ENCODE measurements around the gene C22orf23. TPM values are rescaled to one million over a fixed set of nuclear protein-coding genes. Genes with fewer than 3 reads are reported as not detected.

C22orf23 gene
- total and polyA plus RNA-seq, 2 of the 13 experiments (the other 11 are each of a cell fraction or from before 2014, with no cell fraction given): 0.21 to 0.24 TPM

DNA sequence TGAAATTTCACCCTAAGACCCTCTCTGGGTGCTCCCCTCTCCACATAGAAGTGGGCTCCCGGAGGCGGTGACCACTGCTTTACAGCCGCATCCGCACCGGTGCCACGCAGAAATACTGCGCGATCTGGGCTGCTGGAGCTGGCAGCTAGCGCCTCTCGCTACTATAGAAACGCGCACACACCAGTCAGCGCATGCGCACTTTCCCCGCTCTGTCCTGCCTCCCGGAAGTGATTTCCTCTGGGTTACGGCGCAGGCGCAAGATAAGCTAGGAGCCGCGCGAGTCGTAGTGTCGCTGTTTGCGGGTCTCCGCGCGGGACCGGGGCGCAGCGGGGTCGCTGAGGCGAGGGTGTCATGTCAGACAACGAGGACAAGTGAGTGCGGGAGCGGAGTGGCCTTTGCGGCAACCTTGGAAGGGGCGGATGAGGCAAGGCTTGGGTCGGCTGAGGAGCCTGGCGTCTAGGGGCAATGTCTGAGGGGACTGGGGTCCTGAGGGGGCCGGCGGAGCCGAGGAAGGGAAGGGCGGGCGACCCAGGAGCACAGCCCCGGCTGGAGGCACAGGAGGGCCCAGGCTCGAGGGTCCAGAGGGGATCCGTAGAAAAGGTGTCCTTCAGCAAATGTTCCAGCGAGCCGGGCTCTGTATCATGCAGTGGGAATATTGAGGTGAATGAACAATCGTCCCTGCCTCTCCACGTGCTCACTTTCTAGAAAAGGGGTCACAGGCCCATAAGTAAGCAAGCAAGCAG is at the start of gene C22orf23, which contains the start of gene POLR2F (continued):
- TF ChIP-seq, protein P1, sequence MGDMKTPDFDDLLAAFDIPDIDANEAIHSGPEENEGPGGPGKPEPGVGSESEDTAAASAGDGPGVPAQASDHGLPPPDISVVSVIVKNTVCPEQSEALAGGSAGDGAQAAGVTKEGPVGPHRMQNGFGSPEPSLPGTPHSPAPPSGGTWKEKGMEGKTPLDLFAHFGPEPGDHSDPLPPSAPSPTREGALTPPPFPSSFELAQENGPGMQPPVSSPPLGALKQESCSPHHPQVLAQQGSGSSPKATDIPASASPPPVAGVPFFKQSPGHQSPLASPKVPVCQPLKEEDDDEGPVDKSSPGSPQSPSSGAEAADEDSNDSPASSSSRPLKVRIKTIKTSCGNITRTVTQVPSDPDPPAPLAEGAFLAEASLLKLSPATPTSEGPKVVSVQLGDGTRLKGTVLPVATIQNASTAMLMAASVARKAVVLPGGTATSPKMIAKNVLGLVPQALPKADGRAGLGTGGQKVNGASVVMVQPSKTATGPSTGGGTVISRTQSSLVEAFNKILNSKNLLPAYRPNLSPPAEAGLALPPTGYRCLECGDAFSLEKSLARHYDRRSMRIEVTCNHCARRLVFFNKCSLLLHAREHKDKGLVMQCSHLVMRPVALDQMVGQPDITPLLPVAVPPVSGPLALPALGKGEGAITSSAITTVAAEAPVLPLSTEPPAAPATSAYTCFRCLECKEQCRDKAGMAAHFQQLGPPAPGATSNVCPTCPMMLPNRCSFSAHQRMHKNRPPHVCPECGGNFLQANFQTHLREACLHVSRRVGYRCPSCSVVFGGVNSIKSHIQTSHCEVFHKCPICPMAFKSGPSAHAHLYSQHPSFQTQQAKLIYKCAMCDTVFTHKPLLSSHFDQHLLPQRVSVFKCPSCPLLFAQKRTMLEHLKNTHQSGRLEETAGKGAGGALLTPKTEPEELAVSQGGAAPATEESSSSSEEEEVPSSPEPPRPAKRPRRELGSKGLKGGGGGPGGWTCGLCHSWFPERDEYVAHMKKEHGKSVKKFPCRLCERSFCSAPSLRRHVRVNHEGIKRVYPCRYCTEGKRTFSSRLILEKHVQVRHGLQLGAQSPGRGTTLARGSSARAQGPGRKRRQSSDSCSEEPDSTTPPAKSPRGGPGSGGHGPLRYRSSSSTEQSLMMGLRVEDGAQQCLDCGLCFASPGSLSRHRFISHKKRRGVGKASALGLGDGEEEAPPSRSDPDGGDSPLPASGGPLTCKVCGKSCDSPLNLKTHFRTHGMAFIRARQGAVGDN (CRISPR knock-in tag; IDR thresholded peaks at IDR 0.05): peak; percentile 81
- TF ChIP-seq, protein P2, sequence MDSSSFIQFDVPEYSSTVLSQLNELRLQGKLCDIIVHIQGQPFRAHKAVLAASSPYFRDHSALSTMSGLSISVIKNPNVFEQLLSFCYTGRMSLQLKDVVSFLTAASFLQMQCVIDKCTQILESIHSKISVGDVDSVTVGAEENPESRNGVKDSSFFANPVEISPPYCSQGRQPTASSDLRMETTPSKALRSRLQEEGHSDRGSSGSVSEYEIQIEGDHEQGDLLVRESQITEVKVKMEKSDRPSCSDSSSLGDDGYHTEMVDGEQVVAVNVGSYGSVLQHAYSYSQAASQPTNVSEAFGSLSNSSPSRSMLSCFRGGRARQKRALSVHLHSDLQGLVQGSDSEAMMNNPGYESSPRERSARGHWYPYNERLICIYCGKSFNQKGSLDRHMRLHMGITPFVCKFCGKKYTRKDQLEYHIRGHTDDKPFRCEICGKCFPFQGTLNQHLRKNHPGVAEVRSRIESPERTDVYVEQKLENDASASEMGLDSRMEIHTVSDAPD (CRISPR knock-in tag; IDR thresholded peaks at IDR 0.05): no peak
- no peak for TF ChIP-seq ZNF20 (CRISPR knock-in tag; IDR thresholded peaks at IDR 0.05)
- no peak for TF ChIP-seq ZNF772 (CRISPR knock-in tag; IDR thresholded peaks at IDR 0.05)
- TF ChIP-seq NFE2L1 (CRISPR knock-in tag; IDR thresholded peaks at IDR 0.05; ENCODE audit: borderline replicate concordance): no peak
- no peak for TF ChIP-seq ZNF589 (CRISPR knock-in tag; conservative IDR thresholded peaks at IDR 0.05)
- no peak for TF ChIP-seq ZNF33B (CRISPR knock-in tag; IDR thresholded peaks at IDR 0.05)
- TF ChIP-seq ZBTB7A (CRISPR knock-in tag; IDR thresholded peaks at IDR 0.05): no peak
- no peak for TF ChIP-seq ZNF34 (CRISPR knock-in tag; IDR thresholded peaks at IDR 0.05; ENCODE audit: borderline replicate concordance)
- TF ChIP-seq ZBTB42 (CRISPR knock-in tag; IDR thresholded peaks at IDR 0.05): 0 out of 2 replicates have a peak, but pooled peaks have one; percentile 9
- TF ChIP-seq, protein P3, sequence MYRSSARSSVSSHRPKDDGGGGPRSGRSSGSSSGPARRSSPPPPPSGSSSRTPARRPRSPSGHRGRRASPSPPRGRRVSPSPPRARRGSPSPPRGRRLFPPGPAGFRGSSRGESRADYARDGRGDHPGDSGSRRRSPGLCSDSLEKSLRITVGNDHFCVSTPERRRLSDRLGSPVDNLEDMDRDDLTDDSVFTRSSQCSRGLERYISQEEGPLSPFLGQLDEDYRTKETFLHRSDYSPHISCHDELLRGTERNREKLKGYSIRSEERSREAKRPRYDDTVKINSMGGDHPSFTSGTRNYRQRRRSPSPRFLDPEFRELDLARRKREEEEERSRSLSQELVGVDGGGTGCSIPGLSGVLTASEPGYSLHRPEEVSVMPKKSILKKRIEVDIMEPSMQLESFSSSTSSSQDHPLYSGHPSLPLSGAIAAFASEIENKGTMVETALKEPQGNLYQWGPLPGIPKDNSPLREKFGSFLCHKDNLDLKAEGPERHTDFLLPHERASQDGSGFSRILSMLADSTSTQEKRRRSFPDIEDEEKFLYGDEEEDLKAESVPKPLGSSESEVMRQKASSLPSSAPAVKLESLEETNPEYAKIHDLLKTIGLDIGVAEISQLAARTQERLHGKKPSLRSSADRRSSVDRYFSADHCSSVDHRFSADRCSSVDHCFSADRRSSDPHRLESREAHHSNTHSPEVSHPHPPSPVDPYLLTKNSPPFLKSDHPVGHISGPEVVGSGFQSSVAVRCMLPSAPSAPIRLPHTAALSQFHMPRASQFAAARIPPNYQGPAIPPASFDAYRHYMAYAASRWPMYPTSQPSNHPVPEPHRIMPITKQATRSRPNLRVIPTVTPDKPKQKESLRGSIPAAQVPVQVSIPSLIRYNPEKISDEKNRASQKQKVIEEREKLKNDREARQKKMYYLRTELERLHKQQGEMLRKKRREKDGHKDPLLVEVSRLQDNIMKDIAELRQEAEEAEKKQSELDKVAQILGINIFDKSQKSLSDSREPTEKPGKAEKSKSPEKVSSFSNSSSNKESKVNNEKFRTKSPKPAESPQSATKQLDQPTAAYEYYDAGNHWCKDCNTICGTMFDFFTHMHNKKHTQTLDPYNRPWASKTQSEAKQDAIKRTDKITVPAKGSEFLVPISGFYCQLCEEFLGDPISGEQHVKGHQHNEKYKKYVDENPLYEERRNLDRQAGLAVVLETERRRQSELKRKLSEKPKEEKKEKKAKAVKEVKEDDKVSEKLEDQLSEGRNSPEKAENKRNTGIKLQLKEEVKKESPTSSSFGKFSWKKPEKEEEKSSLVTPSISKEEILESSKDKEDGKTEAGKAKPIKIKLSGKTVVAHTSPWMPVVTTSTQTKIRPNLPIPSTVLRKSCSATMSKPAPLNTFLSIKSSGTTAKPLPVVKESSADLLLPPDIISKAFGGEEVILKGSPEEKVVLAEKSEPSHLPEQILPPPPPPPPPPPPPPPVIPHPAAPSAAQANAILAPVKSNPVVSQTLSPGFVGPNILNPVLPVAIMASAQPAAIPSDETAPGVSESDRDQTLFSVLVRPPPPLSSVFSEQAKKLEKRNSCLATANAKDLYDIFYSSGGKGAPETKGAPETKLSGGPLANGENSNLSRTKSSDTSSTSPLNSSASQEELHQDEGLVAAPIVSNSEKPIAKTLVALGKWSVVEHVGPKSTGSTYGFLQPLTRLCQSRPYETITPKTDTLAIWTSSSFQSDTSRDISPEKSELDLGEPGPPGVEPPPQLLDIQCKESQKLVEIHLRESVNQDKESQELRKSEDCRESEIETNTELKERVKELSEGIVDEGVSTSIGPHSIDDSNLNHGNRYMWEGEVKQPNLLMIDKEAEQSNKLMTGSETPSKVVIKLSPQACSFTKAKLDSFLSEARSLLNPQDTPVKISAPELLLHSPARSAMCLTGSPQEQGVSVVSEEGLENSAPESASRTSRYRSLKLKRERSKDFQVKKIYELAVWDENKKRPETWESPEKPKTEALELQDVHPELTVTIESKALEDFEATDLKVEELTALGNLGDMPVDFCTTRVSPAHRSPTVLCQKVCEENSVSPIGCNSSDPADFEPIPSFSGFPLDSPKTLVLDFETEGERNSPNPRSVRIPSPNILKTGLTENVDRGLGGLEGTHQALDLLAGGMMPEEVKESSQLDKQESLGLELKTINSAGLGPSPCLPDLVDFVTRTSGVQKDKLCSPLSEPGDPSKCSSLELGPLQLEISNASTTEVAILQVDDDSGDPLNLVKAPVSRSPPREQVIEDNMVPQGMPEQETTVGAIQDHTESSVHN (CRISPR knock-in tag; IDR thresholded peaks at IDR 0.05): no peak
- TF ChIP-seq ZMYM3 (CRISPR knock-in tag; IDR thresholded peaks at IDR 0.05): no peak
- TF ChIP-seq NPAS2 (CRISPR knock-in tag; IDR thresholded peaks at IDR 0.05; ENCODE audit: borderline replicate concordance): no peak
- TF ChIP-seq ZNF354B (CRISPR knock-in tag; IDR thresholded peaks at IDR 0.05): no peak
- no peak; the same call in 1 of the 2 replicates for TF ChIP-seq ZNF607 (CRISPR knock-in tag; IDR thresholded peaks at IDR 0.05; ENCODE audit: borderline replicate concordance)
- TF ChIP-seq ESRRA (CRISPR knock-in tag; IDR thresholded peaks at IDR 0.05; ENCODE audit: low read depth): no peak

Data from HepG2 (cell line).